ENCODE data around the gene DIRAS2.

- TF ChIP-seq CTCF (IDR thresholded peaks at IDR 0.05) = no peak
- no peak for TF ChIP-seq BCL3 (IDR thresholded peaks at IDR 0.05)
- no peak for TF ChIP-seq KDM1A (IDR thresholded peaks at IDR 0.05; ENCODE audit: low read depth)
- no peak for TF ChIP-seq MAZ (IDR thresholded peaks at IDR 0.05; ENCODE audit: borderline replicate concordance, low read depth, low read length)
These were observed 25.8 kb downstream of the DIRAS2 start for GRCh38 chr9:90616806-90617205.

Data from A549 (cell line).